Measurements from ENCODE around the gene NOP16. TPM values are rescaled to one million over a fixed set of nuclear protein-coding genes. Genes with fewer than 3 reads are reported as not detected.

NOP16 gene
- total and polyA plus RNA-seq, 2 of the 13 experiments (the other 11 are each of a cell fraction or from before 2014, with no cell fraction given): 43.3 to 48.4 TPM

GRCh38 chr5:176415952-176416924 is 27.8 kb upstream of the NOP16 start, which contains the start of gene CLTB (continued):
- TF ChIP-seq ARNTL (CRISPR knock-in tag; IDR thresholded peaks at IDR 0.05): no peak
- no peak for TF ChIP-seq ZNF407 (CRISPR knock-in tag; IDR thresholded peaks at IDR 0.05; ENCODE audit: not compliant biosample characterization)
- peak; percentile 94 for TF ChIP-seq HOXA3 (CRISPR knock-in tag; IDR thresholded peaks at IDR 0.05)
- 0 out of 2 replicates have a peak, but pooled peaks have one; percentile 46 for TF ChIP-seq BRF2 (CRISPR knock-in tag; IDR thresholded peaks at IDR 0.05)
- no peak for TF ChIP-seq SKIL (CRISPR knock-in tag; IDR thresholded peaks at IDR 0.05; ENCODE audit: borderline replicate concordance)
- TF ChIP-seq EZH2 (conservative IDR thresholded peaks at IDR 0.05; ENCODE audit: low read depth, low read length): no peak
- TF ChIP-seq FOXA1 (IDR thresholded peaks at IDR 0.05): no peak
- TF ChIP-seq FOXA1 (CRISPR knock-in tag; IDR thresholded peaks at IDR 0.05): peak; percentile 28; the same call in 1 of the 2 replicates
- TF ChIP-seq ZNF713 (CRISPR knock-in tag; IDR thresholded peaks at IDR 0.05): no peak
- TF ChIP-seq GATA4 (IDR thresholded peaks at IDR 0.05; ENCODE audit: borderline replicate concordance, low read depth): no peak
